Activated B cell treated with CpG ODN at 0.5 μM for 24 hours (primary cell): ENCODE measurements around the gene AOC3. TPM values are rescaled to one million over a fixed set of nuclear protein-coding genes. Genes with fewer than 3 reads are reported as not detected.
"Not testable (repeated sequence)": the region's sequence is repeated elsewhere in the genome, so short reads cannot be mapped to it uniquely, and the experiment has no call there.

Experiments
- ATAC-seq: fragments of 200-7000 bp; cut with Tn5 transposase; one replicate; pipeline ENCODE4 v1.10.0; 2021; ENCODE audit warnings: low read depth, mild to moderate bottlenecking, moderate library complexity
- CTCF ChIA-PET: fragments of 350-600 bp; sonication (Branson Sonifier 250); formaldehyde crosslinking; loops from one replicate; lab custom pipeline; 2021; ENCODE audit warnings: antibody characterized with exemption; lab: Charles Lee
- POLR2A ChIA-PET: fragments of 350-600 bp; sonication (Branson Sonifier 250); formaldehyde crosslinking; loops from one replicate; lab custom pipeline; 2021; ENCODE audit warnings: antibody characterized with exemption; lab: Charles Lee
- DNase-seq: peaks from one replicate; pipeline ENCODE4 v3.0.0; 2022
- H3K27ac Mint-ChIP-seq: one replicate; pipeline ENCODE4 v1.8.0; 2020; ENCODE audit warnings: mixed read lengths
- H3K27me3 Mint-ChIP-seq: one replicate; pipeline ENCODE4 v1.8.0; 2021; ENCODE audit warnings: mixed read lengths
- H3K36me3 Mint-ChIP-seq: one replicate; pipeline ENCODE4 v1.8.0; 2021; ENCODE audit warnings: low read depth, mixed read lengths
- H3K4me1 Mint-ChIP-seq: one replicate; pipeline ENCODE4 v1.8.0; 2021; ENCODE audit warnings: mixed read lengths
- H3K4me3 Mint-ChIP-seq: one replicate; pipeline ENCODE4 v1.8.0; 2020; ENCODE audit warnings: mild to moderate bottlenecking, mixed read lengths
- H3K9me3 Mint-ChIP-seq: one replicate; pipeline ENCODE4 v1.8.0; 2020; ENCODE audit warnings: mixed read lengths
- CTCF ChIP-seq: fragments of 200-600 bp; IDR thresholded peaks from one replicate; pipeline ENCODE4 v1.8.0; 2022; ENCODE audit warnings: antibody characterized with exemption, mild to moderate bottlenecking
- intact Hi-C: fragments of 100-400 bp; cut with micrococcal nuclease; formaldehyde crosslinking; loops from one replicate; pipeline ENCODE4 v1.15.1; 2024
- total RNA-seq: library from RNA; stranded (reverse); gene quantifications from 2 replicates; pipeline ENCODE4 v1.2.3, GENCODE V29; 2022

Gene AOC3
- total RNA-seq, 1 donor from 2014 or later = 1.4 TPM

DNA sequence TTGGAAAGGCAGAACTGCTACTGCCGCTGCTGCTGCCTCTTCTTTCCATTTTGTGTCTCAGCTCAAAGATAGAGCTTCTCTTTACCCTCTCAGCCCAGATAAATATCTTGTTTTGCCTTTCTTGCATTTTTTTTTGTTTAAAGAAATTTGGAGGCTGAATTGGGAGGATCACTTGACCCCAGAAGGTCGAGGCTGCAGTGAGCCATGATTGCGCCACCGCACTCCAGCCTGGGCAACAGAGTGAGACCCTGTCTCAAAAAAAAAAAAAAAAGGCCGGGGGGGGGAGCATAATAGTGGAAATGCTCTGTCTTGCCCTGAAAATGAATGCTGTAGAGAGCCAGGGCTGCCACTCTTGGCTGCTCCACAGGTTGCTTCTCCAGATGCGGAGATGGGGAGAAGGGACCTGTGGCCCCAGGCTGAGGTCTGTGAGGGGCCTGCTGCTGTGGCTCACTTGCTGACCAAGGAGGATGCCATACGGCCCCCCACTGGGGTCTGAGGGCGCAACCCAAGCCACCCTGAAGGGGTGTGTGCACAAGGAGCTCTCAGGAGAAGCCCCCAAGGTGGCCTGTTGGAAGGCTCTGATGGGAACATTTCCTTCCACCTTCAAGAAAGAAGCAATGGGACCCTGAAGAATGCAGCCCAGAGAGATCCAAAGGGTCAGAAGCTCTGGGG lies 28.1 kb downstream of the AOC3 start:
- intact Hi-C loops = no loop called here
- TF ChIP-seq CTCF = no peak
- Mint-ChIP-seq H3K27ac (no peak overlapping the region), H3K4me3 (no peak overlapping the region), H3K27me3 (peaks cover 15% of the 10 kb centered on the region), H3K9me3 (no peaks in the 10 kb centered on the region), H3K36me3 (no peaks in the 10 kb centered on the region), H3K4me1 (no peaks in the 10 kb centered on the region)
- ATAC-seq = no peak
- CTCF ChIA-PET = no interaction called here
- POLR2A ChIA-PET = no interaction called here
- no peak for DNase-seq

- ChIA-PET CTCF (no interaction called here), POLR2A (no interaction called here)
- Mint-ChIP-seq H3K36me3 (no peaks in the 10 kb centered on the region), H3K27me3 (peaks cover 15% of the 10 kb centered on the region), H3K4me3 (no peak overlapping the region), H3K4me1 (no peaks in the 10 kb centered on the region), H3K9me3 (no peaks in the 10 kb centered on the region), H3K27ac (no peak overlapping the region)
- ATAC-seq (no peak), DNase-seq (no peak)
- TF ChIP-seq CTCF = no peak
- intact Hi-C loops = no loop called here
Measured at GRCh38 chr17:42879596-42879985, 28.6 kb downstream of the AOC3 start.

DNA sequence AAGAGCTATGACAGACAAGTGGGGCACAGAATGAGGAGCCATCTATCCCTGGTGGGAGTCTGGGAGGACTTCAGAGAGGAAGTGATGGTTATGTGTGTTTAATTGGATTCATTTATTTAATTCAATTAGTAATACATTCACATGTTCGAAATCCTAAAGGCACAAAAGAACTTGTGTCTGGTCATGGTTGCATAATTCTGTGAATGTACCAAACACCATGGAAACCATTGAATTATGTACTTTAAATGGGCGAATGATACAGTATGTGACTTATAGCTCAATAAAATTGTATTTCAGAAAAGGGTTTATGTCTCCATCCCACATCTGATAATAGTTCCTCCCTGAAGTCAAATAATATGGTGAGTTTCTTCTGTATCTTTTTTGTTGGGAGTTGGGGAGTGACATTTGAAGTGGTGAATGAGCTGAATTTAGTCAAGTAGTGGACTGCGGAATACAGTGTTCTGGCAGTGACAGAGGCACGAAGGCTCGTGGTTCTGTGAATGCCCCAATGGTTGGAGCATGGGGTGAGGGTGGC lies 29.8 kb downstream of the AOC3 start:
- Mint-ChIP-seq H3K27me3 (peaks cover 15% of the 10 kb centered on the region), H3K9me3 (no peaks in the 10 kb centered on the region), H3K36me3 (no peaks in the 10 kb centered on the region), H3K4me1 (no peaks in the 10 kb centered on the region), H3K27ac (no peak overlapping the region), H3K4me3 (no peak overlapping the region)
- TF ChIP-seq CTCF = no peak
- ATAC-seq = no peak
- ChIA-PET POLR2A (interaction anchor here (0.6 kb wide), 1 partner anchor 322 kb away, joined by 3 read pairs; no protein-coding TSS in a partner anchor), CTCF (no interaction called here)
- intact Hi-C loops = no loop called here
- no peak for DNase-seq

GRCh38 chr17:42881706-42882105 lies 30.7 kb downstream of the AOC3 start:
- H3K4me3 Mint-ChIP-seq, H3K9me3 Mint-ChIP-seq, DNase-seq, intact Hi-C loops, H3K36me3 Mint-ChIP-seq, H3K27ac Mint-ChIP-seq, ATAC-seq, CTCF ChIA-PET, H3K4me1 Mint-ChIP-seq: not testable (repeated sequence)
- peaks cover 15% of the 10 kb centered on the region for H3K27me3 Mint-ChIP-seq
- POLR2A ChIA-PET = interaction anchor here (0.6 kb wide), 1 partner anchor 321 kb away, joined by 3 read pairs; no protein-coding TSS in a partner anchor

DNA sequence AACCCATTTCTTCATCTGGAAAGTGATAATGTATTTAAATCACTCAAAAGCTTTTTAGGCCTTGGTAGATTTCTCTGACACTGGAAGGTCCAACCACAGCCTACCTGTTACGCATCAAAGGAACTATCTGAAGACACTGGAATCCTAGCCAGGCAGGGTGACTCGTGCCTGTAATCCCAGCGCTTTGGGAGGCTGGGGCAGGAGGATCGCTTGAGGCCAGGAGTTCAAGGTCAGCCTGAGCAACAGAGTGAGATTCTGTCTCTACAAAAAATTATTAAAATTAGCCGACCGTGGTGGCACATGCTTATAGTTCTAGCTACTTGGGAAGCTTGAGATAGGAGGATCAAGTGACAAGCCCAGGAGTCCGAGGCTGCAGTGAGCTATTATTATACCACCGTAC lies 31.2 kb downstream of the AOC3 start:
- intact Hi-C loops = no loop called here
- peaks cover 13% of the 10 kb centered on the region for H3K27me3 Mint-ChIP-seq
- ChIA-PET CTCF (no interaction called here), POLR2A (no interaction called here)
- H3K9me3 Mint-ChIP-seq = no peaks in the 10 kb centered on the region
- ATAC-seq (no peak), DNase-seq (no peak)
- H3K4me3 Mint-ChIP-seq = no peak overlapping the region
- TF ChIP-seq CTCF = no peak
- H3K27ac Mint-ChIP-seq = no peak overlapping the region
- no peaks in the 10 kb centered on the region for H3K36me3 Mint-ChIP-seq
- peaks cover 4% of the 10 kb centered on the region for H3K4me1 Mint-ChIP-seq
